ENCODE measurements around the gene CYTH3. TPM values are rescaled to one million over a fixed set of nuclear protein-coding genes. Genes with fewer than 3 reads are reported as not detected.

The CYTH3 gene
- total RNA-seq, 1 experiment from 2014 or later = 73.4 TPM

DNA sequence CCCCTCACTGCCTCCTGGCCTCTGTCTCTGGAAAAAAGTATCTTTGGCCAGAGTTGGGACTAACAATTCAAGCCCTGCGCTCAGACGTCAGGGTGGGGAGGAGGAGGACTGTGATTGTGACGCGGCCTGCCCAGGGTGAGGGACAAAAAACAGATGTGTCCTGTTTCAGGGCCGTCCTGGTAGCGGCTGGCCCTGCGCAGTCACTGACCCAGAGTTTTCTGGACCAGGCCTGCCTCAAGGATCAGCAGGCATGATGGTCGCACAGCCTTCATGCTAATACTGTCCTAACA lies 110.1 kb downstream of the CYTH3 start:
- DNase-seq = no peak
- Mint-ChIP-seq H3K27me3 (ENCODE audit: unreplicated experiment) (no peaks in the 10 kb centered on the region), H3K4me1 (ENCODE audit: low read depth, unreplicated experiment) (no peaks in the 10 kb centered on the region), H3K9me3 (ENCODE audit: low read depth, unreplicated experiment) (no peaks in the 10 kb centered on the region), H3K4me3 (ENCODE audit: low read depth, unreplicated experiment) (no peak overlapping the region), H3K36me3 (ENCODE audit: insufficient read depth, unreplicated experiment) (peaks cover 89% of the 10 kb centered on the region), H3K27ac (ENCODE audit: unreplicated experiment) (no peak overlapping the region)
- CTCF ChIA-PET = no interaction called here
- intact Hi-C loops (cut with micrococcal nuclease; ENCODE audit: unreplicated experiment) = loop anchor here (5.0 kb wide), 1 partner anchor 110 kb away; the partner anchor contains the start of gene CYTH3
- TF ChIP-seq, protein P1, sequence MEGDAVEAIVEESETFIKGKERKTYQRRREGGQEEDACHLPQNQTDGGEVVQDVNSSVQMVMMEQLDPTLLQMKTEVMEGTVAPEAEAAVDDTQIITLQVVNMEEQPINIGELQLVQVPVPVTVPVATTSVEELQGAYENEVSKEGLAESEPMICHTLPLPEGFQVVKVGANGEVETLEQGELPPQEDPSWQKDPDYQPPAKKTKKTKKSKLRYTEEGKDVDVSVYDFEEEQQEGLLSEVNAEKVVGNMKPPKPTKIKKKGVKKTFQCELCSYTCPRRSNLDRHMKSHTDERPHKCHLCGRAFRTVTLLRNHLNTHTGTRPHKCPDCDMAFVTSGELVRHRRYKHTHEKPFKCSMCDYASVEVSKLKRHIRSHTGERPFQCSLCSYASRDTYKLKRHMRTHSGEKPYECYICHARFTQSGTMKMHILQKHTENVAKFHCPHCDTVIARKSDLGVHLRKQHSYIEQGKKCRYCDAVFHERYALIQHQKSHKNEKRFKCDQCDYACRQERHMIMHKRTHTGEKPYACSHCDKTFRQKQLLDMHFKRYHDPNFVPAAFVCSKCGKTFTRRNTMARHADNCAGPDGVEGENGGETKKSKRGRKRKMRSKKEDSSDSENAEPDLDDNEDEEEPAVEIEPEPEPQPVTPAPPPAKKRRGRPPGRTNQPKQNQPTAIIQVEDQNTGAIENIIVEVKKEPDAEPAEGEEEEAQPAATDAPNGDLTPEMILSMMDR (IDR thresholded peaks at IDR 0.05; ENCODE audit: unreplicated experiment) = no peak
- no TSS peak for BruUV-seq (replicated peaks)

DNA sequence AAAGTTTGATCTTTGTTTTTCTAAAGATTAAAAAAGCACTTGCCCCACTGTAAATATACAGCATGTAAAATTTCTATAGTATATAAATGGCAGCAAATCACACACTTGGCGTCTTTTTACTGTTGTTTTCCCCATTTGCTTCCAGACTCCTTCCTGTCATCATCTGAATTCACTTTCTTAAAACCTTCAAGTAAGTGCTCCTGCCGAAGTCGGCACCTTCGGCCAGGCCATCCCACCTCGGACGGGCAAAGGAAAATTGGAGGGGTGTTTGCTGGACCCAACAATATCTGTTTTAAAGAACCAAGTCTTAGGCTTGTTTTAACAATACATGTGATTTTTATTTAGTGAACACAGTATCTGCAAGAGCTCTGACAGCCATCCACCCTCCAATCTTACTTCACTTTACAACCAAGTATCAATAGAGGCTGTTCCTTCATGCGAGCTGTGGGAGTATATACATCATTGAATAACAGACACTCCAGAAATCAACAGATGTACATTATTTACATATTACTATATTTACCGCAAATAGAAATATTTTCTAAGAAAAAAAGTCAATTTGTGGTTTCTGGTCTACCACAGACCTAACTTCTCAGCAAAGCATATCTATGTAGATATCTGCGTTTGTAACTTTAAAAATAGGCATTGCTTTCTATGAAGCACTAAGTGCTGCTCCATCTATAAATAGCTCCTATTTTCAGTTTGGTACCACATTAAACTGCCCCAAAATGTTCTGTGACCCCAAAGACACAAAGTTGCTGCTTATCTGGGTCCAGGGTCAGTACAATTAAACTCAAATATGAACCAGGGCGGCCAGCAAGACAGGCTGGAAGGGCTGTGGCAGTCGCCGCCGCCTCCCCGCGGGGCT lies 110.7 kb downstream of the CYTH3 start:
- H3K27me3 Mint-ChIP-seq (ENCODE audit: unreplicated experiment) = no peaks in the 10 kb centered on the region
- TF ChIP-seq, protein P1 (IDR thresholded peaks at IDR 0.05; ENCODE audit: unreplicated experiment) = no peak
- peaks cover 86% of the 10 kb centered on the region for H3K36me3 Mint-ChIP-seq (ENCODE audit: insufficient read depth, unreplicated experiment)
- no peak for DNase-seq
- no peaks in the 10 kb centered on the region for H3K9me3 Mint-ChIP-seq (ENCODE audit: low read depth, unreplicated experiment)
- CTCF ChIA-PET = interaction anchor here (0.5 kb wide), 1 partner anchor 24 kb away, joined by 3 read pairs; no protein-coding TSS in a partner anchor
- BruUV-seq (replicated peaks) = no TSS peak
- H3K27ac Mint-ChIP-seq (ENCODE audit: unreplicated experiment) = no peak overlapping the region
- H3K4me3 Mint-ChIP-seq (ENCODE audit: low read depth, unreplicated experiment) = no peak overlapping the region
- intact Hi-C loops (cut with micrococcal nuclease; ENCODE audit: unreplicated experiment) = loop anchor here (2.0 to 5.0 kb wide), 2 partner anchors 111 to 161 kb away; partner anchors contain the start of gene CYTH3
- no peaks in the 10 kb centered on the region for H3K4me1 Mint-ChIP-seq (ENCODE audit: low read depth, unreplicated experiment)

DNA sequence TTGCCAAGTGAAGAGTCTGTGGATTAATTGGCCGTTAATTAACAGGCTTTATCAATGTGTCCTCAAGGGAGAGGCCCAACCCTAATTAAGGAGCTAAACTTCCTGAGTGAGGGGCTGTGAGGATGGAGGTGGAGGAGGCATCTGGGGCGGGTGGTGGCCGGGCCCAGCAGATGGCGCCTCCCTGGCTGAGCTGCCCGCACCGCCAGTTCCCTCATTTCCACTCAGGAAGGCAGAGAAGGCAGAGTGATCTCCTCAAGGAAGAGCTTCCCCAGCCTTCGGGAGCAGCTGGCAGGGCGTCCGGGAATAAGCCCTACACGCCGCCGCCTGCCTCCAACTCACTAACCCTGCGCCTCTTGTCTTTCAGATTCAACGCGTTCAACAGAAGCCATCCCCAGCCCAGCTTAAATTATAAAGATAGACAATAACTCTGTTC lies 112.2 kb downstream of the CYTH3 start:
- H3K36me3 Mint-ChIP-seq (ENCODE audit: insufficient read depth, unreplicated experiment) = peaks cover 88% of the 10 kb centered on the region
- CTCF ChIA-PET = interaction anchor here (0.5 to 1.0 kb wide), 4 partner anchors 122 to 169 kb away, joined by 3 to 6 read pairs (median 4); no protein-coding TSS in a partner anchor
- no peaks in the 10 kb centered on the region for H3K4me1 Mint-ChIP-seq (ENCODE audit: low read depth, unreplicated experiment)
- no peaks in the 10 kb centered on the region for H3K9me3 Mint-ChIP-seq (ENCODE audit: low read depth, unreplicated experiment)
- BruUV-seq (replicated peaks) = no TSS peak
- intact Hi-C loops (cut with micrococcal nuclease; ENCODE audit: unreplicated experiment) = loop anchor here (2.0 to 5.0 kb wide), 2 partner anchors 112 to 163 kb away; partner anchors contain the start of gene CYTH3
- TF ChIP-seq, protein P1 (IDR thresholded peaks at IDR 0.05; ENCODE audit: unreplicated experiment) = no peak
- no peak overlapping the region for H3K27ac Mint-ChIP-seq (ENCODE audit: unreplicated experiment)
- H3K27me3 Mint-ChIP-seq (ENCODE audit: unreplicated experiment) = no peaks in the 10 kb centered on the region
- DNase-seq = peak; percentile 58
- no peak overlapping the region for H3K4me3 Mint-ChIP-seq (ENCODE audit: low read depth, unreplicated experiment)

DNA sequence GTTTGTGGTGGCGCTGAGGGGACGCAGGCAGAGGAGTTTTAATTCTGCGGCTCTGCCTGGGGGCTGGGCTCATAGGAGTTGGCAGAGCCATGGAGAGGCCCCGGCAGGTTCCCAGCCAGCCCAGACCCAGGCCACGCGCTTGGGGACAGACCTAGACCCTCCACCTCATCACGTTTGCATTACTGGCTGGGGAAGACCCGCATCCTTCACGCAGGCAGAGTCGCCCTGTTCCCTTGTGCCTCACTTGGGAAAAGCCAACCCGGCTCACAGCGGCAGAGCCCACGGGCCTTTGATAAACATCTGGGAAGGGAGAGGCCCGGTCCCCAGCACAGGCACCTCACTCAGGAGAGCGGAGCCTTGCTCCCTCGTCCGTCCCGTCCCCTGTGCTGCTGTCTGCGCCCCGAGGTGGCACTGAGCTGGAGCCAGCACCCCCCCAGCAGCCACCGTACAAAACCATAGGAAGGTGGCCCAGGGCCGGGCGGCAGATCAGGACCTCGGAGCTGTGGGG lies 112.8 kb downstream of the CYTH3 start:
- TF ChIP-seq, protein P1 (IDR thresholded peaks at IDR 0.05; ENCODE audit: unreplicated experiment) = no peak
- Mint-ChIP-seq H3K27ac (ENCODE audit: unreplicated experiment) (no peak overlapping the region), H3K36me3 (ENCODE audit: insufficient read depth, unreplicated experiment) (peaks cover 88% of the 10 kb centered on the region), H3K4me3 (ENCODE audit: low read depth, unreplicated experiment) (no peak overlapping the region), H3K4me1 (ENCODE audit: low read depth, unreplicated experiment) (no peaks in the 10 kb centered on the region), H3K27me3 (ENCODE audit: unreplicated experiment) (no peaks in the 10 kb centered on the region), H3K9me3 (ENCODE audit: low read depth, unreplicated experiment) (no peaks in the 10 kb centered on the region)
- BruUV-seq (replicated peaks) = no TSS peak
- no peak for DNase-seq
- intact Hi-C loops (cut with micrococcal nuclease; ENCODE audit: unreplicated experiment) = loop anchor here (2.0 to 5.0 kb wide), 2 partner anchors 113 to 163 kb away; partner anchors contain the start of gene CYTH3
- CTCF ChIA-PET = interaction anchor here (1.0 kb wide), 1 partner anchor 170 kb away, joined by 3 read pairs; no protein-coding TSS in a partner anchor
